HG03354 (cell line): ENCODE data around the gene LRG1.

Experiments used
- ATAC-seq: cut with Tn5 transposase; IDR thresholded peaks from one replicate; pipeline ENCODE4 v1.9.1; 2021; ENCODE audit warnings: mild to moderate bottlenecking; ENCODE audit not compliant: unreplicated experiment, poor library complexity, severe bottlenecking

Gene LRG1

GRCh38 chr19:4515732-4516131 lies 24.1 kb downstream of the LRG1 start:
- no peak for ATAC-seq

GRCh38 chr19:4513248-4513647 lies 26.6 kb downstream of the LRG1 start:
- no peak for ATAC-seq

DNA sequence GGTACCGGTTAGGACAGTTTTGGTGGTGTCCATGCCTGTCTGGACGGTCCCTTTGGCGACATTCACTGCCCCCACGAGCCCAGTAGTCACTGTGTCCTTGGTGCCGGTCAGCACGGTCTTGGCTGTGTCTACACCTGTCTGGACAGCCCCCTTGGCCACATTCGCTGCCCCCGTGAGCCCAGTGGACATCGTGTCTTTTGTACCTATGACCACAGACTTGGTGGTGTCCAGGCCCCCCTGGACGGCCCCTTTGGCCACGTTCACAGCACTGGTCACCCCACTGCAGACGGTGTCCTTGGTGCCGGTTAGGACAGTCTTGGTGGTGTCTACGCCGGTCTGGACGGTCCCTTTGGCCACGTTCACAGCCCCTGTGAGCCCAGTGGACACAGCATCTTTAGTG lies 27.8 kb downstream of the LRG1 start:
- no peak for ATAC-seq

DNA sequence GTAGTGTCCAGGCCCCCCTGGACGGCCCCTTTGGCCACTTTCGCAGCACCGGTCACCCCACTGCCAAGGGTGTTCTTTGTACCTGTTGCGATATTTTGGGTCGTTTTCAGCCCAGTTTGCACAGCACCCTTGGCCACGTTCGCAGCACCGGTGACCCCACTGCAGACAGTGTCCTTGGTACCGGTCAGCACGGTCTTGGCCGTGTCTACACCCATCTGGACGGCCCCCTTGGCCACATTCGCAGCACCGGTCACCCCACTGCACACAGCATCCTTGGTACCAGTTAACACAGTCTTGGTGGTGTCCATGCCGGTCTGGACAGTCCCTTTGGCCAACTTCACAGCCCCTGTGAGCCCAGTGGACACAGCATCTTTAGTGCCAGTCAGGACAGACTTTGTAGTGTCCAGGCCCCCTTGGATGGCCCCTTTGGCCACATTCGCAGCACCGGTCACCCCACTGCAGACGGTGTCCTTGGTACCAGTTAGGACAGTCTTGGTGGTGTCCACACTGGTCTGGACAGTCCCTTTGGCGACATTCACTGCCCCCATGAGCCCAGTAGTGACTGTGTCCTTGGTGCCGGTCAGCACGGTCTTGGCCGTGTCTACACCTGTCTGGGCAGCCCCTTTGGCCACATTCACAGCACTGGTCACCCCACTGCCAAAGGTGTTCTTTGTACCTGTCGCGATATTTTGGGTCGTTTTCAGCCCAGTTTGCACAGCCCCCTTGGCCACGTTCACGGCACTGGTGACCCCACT lies 28.4 kb downstream of the LRG1 start:
- no peak for ATAC-seq

GRCh38 chr19:4510435-4511255 lies 29.2 kb downstream of the LRG1 start:
- no peak for ATAC-seq

DNA sequence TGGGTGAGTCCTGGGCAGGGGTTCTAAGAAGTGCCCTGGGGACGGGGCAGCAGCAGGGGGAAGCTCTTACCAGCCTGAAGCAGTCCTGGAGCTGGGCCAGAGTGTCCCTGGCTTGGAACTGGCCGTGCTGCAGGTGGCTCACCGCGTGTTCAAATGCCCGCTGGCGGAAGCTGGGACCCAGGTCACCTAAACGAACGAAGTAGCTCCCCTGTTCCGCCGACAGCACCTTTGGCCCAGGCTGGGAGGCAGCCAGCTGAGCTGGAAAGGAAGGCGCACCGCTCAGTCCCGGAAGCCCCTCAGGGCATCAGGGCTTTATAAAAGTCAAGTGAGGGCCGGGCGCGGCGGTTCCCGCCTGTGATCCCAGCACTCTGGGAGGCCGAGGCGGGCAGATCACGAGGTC lies 31.1 kb downstream of the LRG1 start:
- no peak for ATAC-seq

DNA sequence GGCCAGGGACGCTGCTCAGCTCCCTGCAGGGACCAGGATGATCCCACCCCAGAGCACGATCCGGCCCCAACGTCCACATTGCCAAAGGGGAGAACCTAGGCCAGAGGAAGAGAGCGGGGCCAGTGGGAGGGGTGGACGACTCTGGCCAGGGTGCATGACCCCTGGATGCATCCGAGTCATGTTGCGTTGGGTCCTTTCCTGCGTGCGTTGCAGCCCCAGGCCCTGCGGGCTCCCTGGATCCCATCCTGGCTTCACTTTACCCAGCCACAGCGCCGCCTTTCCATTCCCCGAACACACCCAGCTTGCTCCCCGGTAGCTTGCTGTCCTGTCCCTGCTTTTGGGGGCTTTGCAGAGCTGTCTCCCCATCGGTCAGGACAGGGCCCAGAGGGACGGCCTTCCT lies 32.0 kb downstream of the LRG1 start:
- no peak for ATAC-seq

- ATAC-seq: no peak
Observed at GRCh38 chr19:4507150-4507452, 32.7 kb downstream of the LRG1 start.

DNA sequence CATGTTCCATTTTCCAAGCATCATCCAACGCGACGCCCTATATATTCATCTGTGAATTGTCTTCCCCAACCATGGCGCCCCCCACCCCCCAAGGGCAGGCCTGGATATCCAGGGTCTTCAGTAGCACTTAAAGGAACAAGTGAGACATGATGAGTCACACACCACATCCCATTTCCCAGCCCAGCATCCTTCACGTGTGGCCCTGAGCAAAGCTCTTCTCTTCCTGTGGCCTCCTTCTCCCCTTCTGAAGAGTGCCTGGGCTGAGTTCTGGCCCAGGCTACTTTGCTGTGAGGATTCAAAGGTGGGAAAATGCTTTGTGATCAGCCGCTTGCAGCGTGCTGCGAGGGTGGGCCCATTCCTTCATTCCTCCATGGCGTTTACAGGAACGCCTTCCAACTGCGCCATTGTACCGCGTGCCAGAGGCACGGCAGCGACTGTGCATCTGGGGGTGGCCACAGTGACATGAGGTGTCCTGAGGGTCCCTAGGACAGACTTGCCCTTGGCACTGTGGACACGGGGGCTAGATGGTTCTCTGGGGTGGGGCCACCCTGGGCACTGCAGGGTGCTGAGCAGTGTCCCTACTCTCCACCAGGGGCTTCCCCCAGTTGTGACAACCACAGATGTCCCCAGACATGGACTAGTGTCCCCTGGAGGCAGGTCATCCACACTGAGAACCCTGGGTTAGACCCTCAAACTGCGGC lies 33.2 kb downstream of the LRG1 start:
- no peak for ATAC-seq

- ATAC-seq: no peak
Observed at GRCh38 chr19:4505570-4506448, 34.0 kb downstream of the LRG1 start.

DNA sequence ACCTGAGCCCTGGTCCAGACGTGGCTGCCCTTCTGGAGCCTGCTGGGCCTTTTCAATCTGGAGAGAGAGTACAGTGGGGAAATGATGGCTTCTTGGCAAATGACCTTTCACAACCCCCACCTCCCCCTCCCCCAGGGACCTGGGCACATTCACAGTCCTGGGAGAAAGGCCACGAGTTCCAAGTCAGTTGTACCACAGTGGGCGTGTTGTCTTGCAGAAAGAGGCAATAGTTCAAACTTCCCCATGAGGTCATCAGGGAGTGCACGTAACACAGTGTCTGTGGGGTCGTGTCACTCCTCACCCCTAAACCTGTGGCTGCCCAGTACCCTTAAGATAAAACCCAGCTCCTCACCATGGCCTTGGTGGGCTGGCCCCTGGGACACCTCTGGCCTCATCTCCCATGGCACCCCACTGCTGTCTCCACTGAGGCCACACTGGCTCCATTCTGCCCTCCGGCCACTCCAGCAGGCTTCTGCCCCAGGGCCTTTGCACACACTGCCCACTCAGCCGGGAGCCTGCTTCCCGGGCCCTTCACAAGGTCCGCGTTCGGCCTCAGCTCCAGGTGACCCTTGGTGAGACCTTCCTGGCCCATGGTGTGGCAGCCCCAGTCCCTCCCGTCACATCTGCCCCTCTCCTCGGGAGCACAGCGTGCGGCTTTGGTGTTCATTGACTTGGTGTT lies 34.8 kb downstream of the LRG1 start:
- ATAC-seq: no peak

DNA sequence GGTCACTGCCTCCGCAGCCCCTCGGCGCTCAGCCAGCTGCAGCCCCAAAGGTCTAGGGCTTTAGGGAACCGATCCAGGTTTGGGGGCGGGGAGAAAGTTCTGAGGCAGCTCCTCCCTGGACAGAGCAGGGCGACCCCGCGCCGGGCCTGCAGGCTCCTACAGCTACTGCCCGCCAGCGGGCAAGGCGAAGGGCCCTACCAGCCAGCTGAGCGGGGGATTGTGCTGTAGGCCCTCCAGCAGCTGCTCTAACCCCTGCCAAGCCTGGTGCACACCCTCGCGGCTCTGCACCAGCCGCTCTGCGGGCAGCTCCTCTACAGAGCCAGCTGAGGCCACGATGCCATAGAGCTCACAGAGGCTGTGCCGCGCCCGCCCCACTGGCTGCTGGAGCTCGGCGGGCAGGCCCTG lies 35.5 kb downstream of the LRG1 start:
- no peak for ATAC-seq

- no peak for ATAC-seq
Observed at GRCh38 chr19:4503825-4504170, 36.0 kb downstream of the LRG1 start.

DNA sequence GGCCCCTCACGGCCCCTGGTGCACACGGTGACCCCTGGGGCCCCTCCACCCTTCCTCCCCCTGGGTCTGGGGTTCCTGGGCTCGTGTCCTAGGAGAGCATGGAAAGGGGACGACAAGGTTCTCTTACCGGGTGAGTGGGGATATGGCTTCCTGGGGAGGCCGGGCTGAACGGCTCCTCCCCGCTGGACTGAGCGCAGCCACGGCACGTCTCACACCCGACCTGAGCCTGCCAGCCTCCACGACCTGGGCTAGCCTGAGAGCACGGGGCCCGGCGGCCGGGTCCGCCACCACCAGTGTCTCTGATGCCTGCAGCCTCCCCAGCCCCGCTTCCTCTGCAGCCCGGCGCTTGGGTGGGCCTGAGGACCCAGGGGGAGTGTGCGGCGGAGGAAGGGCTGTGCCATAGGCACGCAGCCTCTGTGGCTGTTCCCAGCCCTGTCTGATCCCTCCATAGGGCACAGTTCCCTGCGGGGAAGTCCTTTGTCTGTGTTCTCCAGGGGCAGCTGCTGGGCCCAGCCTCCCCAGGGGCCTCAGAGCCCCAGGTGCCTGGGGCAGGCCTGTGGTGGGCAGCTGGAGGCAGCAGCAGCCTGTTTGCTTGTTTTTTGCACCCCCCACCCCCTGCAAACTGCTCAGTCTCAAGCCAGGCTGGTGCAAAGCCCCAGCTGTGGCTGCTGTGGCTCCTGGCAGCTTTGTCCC lies 36.6 kb downstream of the LRG1 start:
- ATAC-seq: no peak

DNA sequence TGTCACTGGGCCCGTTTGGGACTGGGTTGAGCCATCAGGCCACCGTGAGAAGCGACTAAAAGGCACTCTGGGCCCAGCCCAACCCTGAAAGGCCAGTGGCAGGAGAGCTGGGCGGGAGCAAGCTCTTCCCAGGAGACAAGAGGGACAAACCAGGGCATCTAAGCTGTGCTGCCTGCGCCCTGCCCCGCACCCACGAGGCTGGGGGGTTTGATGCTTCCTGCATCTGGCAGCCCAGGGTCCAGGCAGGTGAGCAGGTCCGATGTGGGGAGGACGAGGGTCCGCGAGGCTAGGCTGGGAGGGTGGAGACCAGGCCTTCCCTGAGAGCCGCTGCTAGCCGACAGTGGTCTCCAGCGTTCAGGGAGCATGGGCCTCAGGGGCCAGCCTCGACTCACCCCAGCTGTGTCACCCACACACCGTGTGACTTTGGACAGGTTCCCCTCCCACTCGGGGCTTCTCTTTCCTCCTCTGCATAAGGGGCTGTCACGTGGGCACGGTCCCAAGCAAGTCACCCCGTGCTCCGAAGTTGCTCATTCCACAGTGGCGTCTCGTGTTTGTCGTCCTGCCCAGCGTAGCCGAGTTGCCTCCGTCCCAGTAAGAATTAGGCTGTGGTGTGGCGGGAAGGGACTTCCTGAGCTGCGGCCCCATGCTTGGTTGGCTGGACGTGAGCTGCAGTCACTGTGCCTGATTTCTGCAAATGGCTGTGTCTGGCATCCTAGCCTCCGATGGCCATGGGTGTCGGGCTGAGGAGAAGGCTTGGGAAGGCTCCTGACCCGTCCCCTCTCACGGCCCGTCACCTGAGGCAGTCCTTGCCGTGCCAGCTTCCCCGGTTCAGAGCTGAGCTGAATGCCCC lies 37.3 kb downstream of the LRG1 start:
- no peak for ATAC-seq

DNA sequence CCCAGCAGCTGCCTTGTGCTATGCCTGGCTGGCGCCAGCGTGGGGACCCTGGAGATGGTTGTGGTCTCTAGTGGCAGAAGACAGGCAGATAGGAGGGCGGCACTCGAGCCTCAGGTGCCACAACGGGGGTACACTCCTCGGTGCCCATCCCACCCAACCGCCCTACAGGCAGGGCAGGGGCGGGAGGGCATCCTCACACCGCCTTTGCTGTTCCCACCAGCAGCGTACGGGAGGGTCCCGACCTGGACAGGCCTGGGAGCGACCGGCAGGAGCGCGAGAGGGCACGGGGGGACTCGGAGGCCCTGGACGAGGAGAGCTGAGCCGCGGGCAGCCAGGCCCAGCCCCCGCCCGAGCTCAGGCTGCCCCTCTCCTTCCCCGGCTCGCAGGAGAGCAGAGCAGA lies 38.1 kb downstream of the LRG1 start:
- no peak for ATAC-seq

GRCh38 chr19:4500841-4501591 lies 38.8 kb downstream of the LRG1 start:
- ATAC-seq: no peak
